Psoas muscle (tissue), 8 donors: ENCODE results near the gene NEDD4. TPM values are rescaled to one million over a fixed set of nuclear protein-coding genes. Genes with fewer than 3 reads are reported as not detected.
A peak's percentile ranks its signal among the peaks of the same experiment; 100 is the strongest.

Source experiments
- ATAC-seq, 4 donors: fragments of 200-7000 bp; cut with Tn5 transposase; one replicate each; pipeline ENCODE4 v1.9.1; 2020; ENCODE audit warnings: moderate library complexity in 3 of 4, mild to moderate bottlenecking in 2 of 4
- DNase-seq, 2 donors: peaks; one replicate each; pipeline ENCODE4 v3.0.0-alpha.2; 2020
- H3K27ac ChIP-seq: fragments of 200-600 bp; one replicate; pipeline ENCODE4 v1.8.0; 2022
- H3K27me3 ChIP-seq, 3 donors: fragments of 200-600 bp in 1 of 3; one replicate each; pipeline versions ENCODE4 v1.6.1 to v1.8.0; 2013 to 2022; ENCODE audit warnings: low read length in 2 of 3, mild to moderate bottlenecking in 2 of 3, moderate library complexity in 1 of 3; ENCODE audit not compliant: insufficient read depth in 3 of 3
- H3K36me3 ChIP-seq, 2 donors: fragments of 200-600 bp in 1 of 2; one replicate each; pipeline versions ENCODE4 v1.6.1 to v1.8.0; 2013 to 2022; ENCODE audit warnings: low read depth in 1 of 2, mild to moderate bottlenecking in 1 of 2, moderate library complexity in 1 of 2; ENCODE audit not compliant: insufficient read depth in 1 of 2
- H3K4me1 ChIP-seq: fragments of 200-600 bp; one replicate; pipeline ENCODE4 v1.8.0; 2022
- H3K4me3 ChIP-seq: fragments of 200-600 bp; one replicate; pipeline ENCODE4 v1.8.0; 2022; ENCODE audit warnings: mild to moderate bottlenecking
- H3K9me3 ChIP-seq: fragments of 200-600 bp; one replicate; pipeline ENCODE4 v1.8.0; 2022
- CTCF ChIP-seq: fragments of 200-600 bp; IDR thresholded peaks from one replicate; pipeline ENCODE4 v1.8.0; 2022; ENCODE audit warnings: antibody characterized with exemption
- WGBS, 3 donors: extraction: QIAGEN DNeasy Blood & Tissue Kit; methylation state at CpG; one replicate each; pipeline versions ENCODE4 v1.1.6 to v1.1.7; 2013; 5-methylcytosine and 5-hydroxymethylcytosine counted together
- intact Hi-C, 2 donors: fragments of 100-400 bp; cut with DNase I; formaldehyde crosslinking; loops; one replicate each; pipeline versions ENCODE4 v1.11.0 to v1.14.2; 2022
- polyA plus RNA-seq, 3 donors: library from polyadenylated mRNA; stranded (reverse); fragments of 200-250 nt; gene quantifications; one replicate each; pipeline ENCODE4 v1.2.3, GENCODE V29; 2013
- total RNA-seq, 4 donors: library from RNA; stranded (reverse); fragmentation: NEBNext Ultra II Directional in 2 of 4; extraction: Animal tissue kit (Norgen Biotek cat#: 25700) in 2 of 4; gene quantifications; one replicate each; pipeline versions ENCODE4 v1.2.1 to v1.2.4, GENCODE V29; 2021 to 2023
- donor health status: healthy with polysubstance abuse.
- donor health status: DM: no; HTN: no; CAD: no; lungs with moderate emphysema.
- donor health status: Bipolar disorder and iron deficiency.
- donor health status: healthy.
- donor health status: DM: yes; HTN: yes; CAD: no.
- donor health status: DM: no; HTN: no; CAD: no.
- donor health status: DM: no; HTN: no; CAD: no.
- donor health status: DM: yes; HTN: yes; CAD: no.

Gene NEDD4
- total and polyA plus RNA-seq, 7 donors, result 36.2 to 145 (median 94.5) TPM

- H3K9me3 ChIP-seq, result no peaks in the 10 kb centered on the region
- H3K4me3 ChIP-seq, result no peak overlapping the region
- intact Hi-C loops, result no loop called here
- WGBS, 3 donors, result 40 to 78% (median 42%) methylated on average over 3 of the region's 3 CpGs
- peaks cover 0 to 1% of the 10 kb centered on the region in 2 donors for H3K36me3 ChIP-seq
- peaks cover 54% of the 10 kb centered on the region for H3K4me1 ChIP-seq
- DNase-seq (no peak), ATAC-seq (peak in 3 of 4 donors; percentile 29 to 46 (median 45))
- no peak for TF ChIP-seq CTCF
- no peaks in the 10 kb centered on the region for H3K27me3 ChIP-seq
- H3K27ac ChIP-seq, result peak overlapping the region; percentile 94
Measured at GRCh38 chr15:55900019-55900418, 93.4 kb downstream of the NEDD4 start.

GRCh38 chr15:55899537-55899936 is 93.9 kb downstream of the NEDD4 start:
- Histone ChIP-seq H3K9me3 (no peaks in the 10 kb centered on the region), H3K27ac (peak overlapping the region; percentile 94), H3K4me1 (peaks cover 54% of the 10 kb centered on the region), H3K4me3 (no peak overlapping the region), H3K36me3 (no peaks in the 10 kb centered on the region), H3K27me3 (no peaks in the 10 kb centered on the region)
- ATAC-seq, result peak in 3 of 4 donors; percentile 74 to 79 (median 75)
- DNase-seq, result no peak
- intact Hi-C loops, result loop anchor here in 1 of 2 donors (5.0 kb wide), 1 partner anchor 42 kb away; no protein-coding TSS in a partner anchor
- TF ChIP-seq CTCF, result no peak
- WGBS, 3 donors, result 39 to 90% (median 39%) methylated on average over 1 of the region's 1 CpG

GRCh38 chr15:55897560-55898336 is 95.7 kb downstream of the NEDD4 start:
- ATAC-seq, result peak; percentile 78 to 85 (median 81)
- H3K36me3 ChIP-seq, result no peaks in the 10 kb centered on the region
- 20 to 32% (median 22%) methylated on average over 6 of the region's 6 CpGs for whole genome bisulfite sequencing, 3 donors

GRCh38 chr15:55894399-55894965 is 98.9 kb downstream of the NEDD4 start:
- H3K4me1 ChIP-seq, result peaks cover 46% of the 10 kb centered on the region
- no peaks in the 10 kb centered on the region for H3K36me3 ChIP-seq
- H3K9me3 ChIP-seq, result peaks cover 4% of the 10 kb centered on the region
- no peak for ATAC-seq
- TF ChIP-seq CTCF, result no peak
- no peak for DNase-seq
- intact Hi-C loops, result no loop called here
- 18 to 44% (median 32%) methylated on average over 3 of the region's 3 CpGs for WGBS, 3 donors
- H3K27me3 ChIP-seq, result no peaks in the 10 kb centered on the region
- peak overlapping the region; percentile 94 for H3K27ac ChIP-seq
- H3K4me3 ChIP-seq, result peak overlapping the region; percentile 63

More at GRCh38 chr15:55897560-55898336, 95.7 kb downstream of the NEDD4 start:
- peak overlapping the region; percentile 63 for H3K4me3 ChIP-seq
- H3K27ac ChIP-seq, result peak overlapping the region; percentile 94
- intact Hi-C loops, result loop anchor here (1.0 to 5.0 kb wide), 3 partner anchors 10 to 40 kb away; no protein-coding TSS in a partner anchor
- H3K27me3 ChIP-seq, result no peaks in the 10 kb centered on the region
- DNase-seq, result peak; percentile 47 to 63
- peak; percentile 80 for TF ChIP-seq CTCF
- peaks cover 55% of the 10 kb centered on the region for H3K4me1 ChIP-seq
- H3K9me3 ChIP-seq, result no peaks in the 10 kb centered on the region
